AG09309 (cell line): Measurements from ENCODE around the gene JCAD.

Source experiments
- DNase-seq: peaks from one replicate; pipeline ENCODE4 v3.0.0-alpha.2; 2010; ENCODE audit warnings: low read depth
- H3K4me3 ChIP-seq: 2 replicates; pipeline ENCODE4 v1.5.1; 2011; ENCODE audit warnings: mild to moderate bottlenecking, low read depth, low read length, moderate library complexity; ENCODE audit not compliant: control insufficient read depth
- TF ChIP-seq, protein P1 (sequence below): IDR thresholded peaks from 2 replicates; pipeline ENCODE4 v1.5.1; 2011; ENCODE audit warnings: mild to moderate bottlenecking, low read depth, low read length, inconsistent platforms; ENCODE audit not compliant: insufficient read depth, control insufficient read depth; ENCODE audit errors: missing control alignments

The JCAD gene

DNA sequence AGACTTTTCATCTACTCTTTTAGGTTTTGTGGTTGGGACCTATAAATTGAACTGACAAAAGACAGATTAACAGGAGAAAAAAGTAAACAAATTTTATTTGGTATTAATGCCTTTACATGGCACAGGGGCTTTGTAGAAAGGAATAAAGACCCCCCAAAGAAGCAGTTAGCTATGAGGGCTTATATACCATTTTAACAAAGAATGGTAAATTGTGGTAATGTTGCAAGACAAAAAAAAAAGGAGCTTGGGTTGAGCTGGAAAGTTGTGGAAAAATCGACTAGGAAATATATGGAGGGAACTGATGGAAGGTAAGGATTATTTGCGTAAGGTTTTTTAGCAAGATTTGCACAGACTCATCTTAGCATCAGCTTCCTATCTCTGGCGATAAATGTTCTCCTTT lies 84.6 kb downstream of the JCAD start:
- TF ChIP-seq, protein P1, sequence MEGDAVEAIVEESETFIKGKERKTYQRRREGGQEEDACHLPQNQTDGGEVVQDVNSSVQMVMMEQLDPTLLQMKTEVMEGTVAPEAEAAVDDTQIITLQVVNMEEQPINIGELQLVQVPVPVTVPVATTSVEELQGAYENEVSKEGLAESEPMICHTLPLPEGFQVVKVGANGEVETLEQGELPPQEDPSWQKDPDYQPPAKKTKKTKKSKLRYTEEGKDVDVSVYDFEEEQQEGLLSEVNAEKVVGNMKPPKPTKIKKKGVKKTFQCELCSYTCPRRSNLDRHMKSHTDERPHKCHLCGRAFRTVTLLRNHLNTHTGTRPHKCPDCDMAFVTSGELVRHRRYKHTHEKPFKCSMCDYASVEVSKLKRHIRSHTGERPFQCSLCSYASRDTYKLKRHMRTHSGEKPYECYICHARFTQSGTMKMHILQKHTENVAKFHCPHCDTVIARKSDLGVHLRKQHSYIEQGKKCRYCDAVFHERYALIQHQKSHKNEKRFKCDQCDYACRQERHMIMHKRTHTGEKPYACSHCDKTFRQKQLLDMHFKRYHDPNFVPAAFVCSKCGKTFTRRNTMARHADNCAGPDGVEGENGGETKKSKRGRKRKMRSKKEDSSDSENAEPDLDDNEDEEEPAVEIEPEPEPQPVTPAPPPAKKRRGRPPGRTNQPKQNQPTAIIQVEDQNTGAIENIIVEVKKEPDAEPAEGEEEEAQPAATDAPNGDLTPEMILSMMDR, result no peak
- no peak overlapping the region for H3K4me3 ChIP-seq
- no peak for DNase-seq

DNA sequence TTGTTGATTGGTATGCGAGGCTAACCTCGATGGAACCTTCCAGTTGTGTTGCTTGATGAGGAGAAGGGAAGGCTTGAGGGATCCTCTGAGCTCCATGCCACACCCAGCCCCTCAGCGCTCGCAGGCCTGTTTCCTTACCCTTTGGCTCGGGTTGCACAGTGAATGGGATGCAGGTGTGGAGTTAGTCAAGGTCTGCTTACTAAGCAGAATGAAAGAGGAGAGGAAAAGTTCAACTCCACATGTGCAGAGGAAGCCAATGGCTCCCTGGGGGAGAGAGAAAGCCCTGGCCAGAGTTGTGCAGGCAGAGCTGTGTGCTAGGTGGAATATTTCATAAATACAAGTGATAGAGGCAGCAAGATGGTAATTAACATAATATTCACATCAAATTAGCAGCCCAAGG lies 85.5 kb downstream of the JCAD start:
- H3K4me3 ChIP-seq, result no peak overlapping the region
- TF ChIP-seq, protein P1, result no peak
- no peak for DNase-seq

DNA sequence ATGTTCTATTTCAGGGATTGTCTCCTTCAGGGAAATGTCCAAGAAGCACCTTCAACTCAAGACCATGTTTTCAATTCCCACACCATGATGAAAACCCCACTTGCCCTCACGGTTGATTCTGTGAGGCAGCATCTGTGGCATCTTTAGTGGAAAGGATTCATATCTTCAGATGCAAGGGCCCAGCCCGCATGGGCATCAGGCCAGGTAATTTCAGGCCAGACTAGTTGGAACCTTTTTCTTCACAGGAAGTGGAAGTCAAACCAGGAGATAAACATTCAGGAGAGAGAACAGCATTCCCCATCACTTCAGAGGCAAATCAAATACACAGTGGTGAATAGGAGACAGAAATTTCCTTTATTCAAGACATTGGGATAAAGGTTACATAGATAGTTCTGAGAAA lies 88.8 kb downstream of the JCAD start:
- TF ChIP-seq, protein P1, result no peak
- H3K4me3 ChIP-seq, result no peak overlapping the region
- DNase-seq, result no peak

DNA sequence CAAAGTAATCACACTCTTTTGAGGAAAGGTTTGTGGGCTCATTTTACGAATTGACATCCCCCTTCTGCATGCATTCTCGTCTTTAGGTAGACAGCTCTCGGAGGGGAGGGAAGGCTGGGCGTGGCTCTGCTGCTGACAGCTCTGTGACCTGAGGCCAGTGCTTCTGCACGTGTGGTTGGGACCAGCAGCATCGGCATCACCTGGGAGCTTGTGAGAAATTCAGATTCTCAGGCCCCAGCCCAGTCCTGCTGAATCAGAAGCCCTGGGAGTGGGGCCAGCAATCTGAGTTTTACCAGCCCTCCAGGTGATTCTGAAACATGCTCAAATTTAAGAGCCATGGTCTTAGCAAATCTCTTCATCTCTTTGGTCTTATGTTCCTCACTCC lies 89.4 kb downstream of the JCAD start:
- no peak for DNase-seq
- TF ChIP-seq, protein P1, result no peak
- no peak overlapping the region for H3K4me3 ChIP-seq

DNA sequence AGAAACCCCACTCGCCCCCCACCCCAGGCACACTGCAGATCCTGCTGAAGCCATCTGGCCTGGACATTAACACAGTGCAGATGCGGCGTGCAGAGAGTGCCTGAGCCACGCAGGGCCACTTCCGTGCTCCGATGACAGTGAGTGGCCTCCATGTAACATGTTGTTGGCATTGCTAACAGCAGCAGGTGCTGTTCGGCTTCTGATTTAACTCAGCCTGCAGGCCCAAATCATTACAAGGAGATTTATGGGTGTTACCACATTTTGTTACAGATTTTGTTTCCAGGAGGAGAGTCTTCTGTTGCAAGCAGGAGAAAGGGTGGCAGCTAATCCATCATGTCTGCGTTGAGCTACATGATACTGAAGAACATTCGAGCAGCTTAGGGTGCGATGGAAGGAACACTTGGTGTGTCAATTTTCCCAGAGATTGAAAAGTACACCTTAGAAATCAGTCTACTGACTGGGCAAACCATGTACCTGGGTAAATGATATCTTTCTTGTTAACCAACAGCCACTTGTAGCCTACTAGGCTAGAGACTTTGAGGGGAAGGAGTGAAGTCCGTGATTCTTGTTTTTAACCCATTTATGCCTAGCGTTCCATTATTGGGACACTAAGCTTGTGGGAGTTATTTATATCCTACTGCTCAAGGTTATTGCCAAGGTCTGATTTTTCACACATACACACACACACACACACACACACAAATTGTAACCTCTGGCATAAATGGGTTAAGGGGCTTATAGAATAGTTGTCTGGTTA lies 90.0 kb downstream of the JCAD start:
- TF ChIP-seq, protein P1, result no peak
- DNase-seq, result no peak
- H3K4me3 ChIP-seq, result no peak overlapping the region

DNA sequence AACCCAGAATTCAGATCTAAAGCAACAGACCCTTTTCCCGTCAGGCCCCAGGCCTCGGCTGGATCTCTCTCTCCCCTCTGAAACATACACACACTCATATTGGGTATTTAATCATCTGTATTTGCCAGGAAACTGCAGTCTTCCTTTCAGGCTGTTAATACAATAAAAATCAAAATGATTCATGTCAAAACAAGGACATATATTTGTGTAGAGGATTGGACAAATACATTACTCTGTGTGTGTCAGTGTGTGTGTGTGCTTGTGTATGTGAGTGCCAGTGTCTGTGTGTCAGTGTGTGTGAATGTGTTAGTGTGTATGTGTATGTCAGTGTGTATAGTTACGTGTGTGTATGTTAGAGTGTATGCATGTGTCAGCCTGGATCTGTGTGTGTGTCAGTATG lies 90.8 kb downstream of the JCAD start:
- H3K4me3 ChIP-seq, result no peak overlapping the region
- TF ChIP-seq, protein P1, result no peak
- DNase-seq, result no peak
